SU-DHL-6 (cell line): ENCODE measurements around the gene TRIB2.

Experiments used
- H2AFZ ChIP-seq: fragments of 200-600 bp; sonication (generic); 2 replicates; pipeline ENCODE4 v1.6.1; 2014; ENCODE audit warnings: low read depth, mild to moderate bottlenecking, moderate library complexity, mixed read lengths, antibody characterized with exemption, low read length; ENCODE audit not compliant: severe bottlenecking
- H3F3A ChIP-seq: fragments of 200-600 bp; shearing (Covaris generic); 2 replicates; pipeline ENCODE4 v1.6.0; 2016; ENCODE audit warnings: antibody characterized with exemption, mild to moderate bottlenecking; ENCODE audit not compliant: insufficient read depth
- H3K27ac ChIP-seq: fragments of 200-600 bp; sonication (generic); 2 replicates; pipeline ENCODE4 v1.5.1; 2016; ENCODE audit warnings: low read depth, mild to moderate bottlenecking, low read length, moderate library complexity, mixed read lengths
- H3K27me3 ChIP-seq: fragments of 200-600 bp; sonication (generic), shearing (Covaris generic); 2 replicates; pipeline ENCODE4 v1.6.0; 2014; ENCODE audit warnings: mild to moderate bottlenecking, low read length
- H3K36me3 ChIP-seq: fragments of 200-600 bp; sonication (generic); 2 replicates; pipeline ENCODE4 v1.6.1; 2014; ENCODE audit warnings: mild to moderate bottlenecking, low read length, mixed read lengths
- H3K4me2 ChIP-seq: fragments of 300-600, 200-600 bp; shearing (Covaris generic), sonication (generic); 2 replicates; pipeline ENCODE4 v1.6.0; 2014; ENCODE audit warnings: low read length, low read depth, mild to moderate bottlenecking; ENCODE audit not compliant: poor library complexity, severe bottlenecking
- H3K4me3 ChIP-seq: fragments of 200-600 bp; sonication (generic); 2 replicates; pipeline ENCODE4 v1.5.1; 2014; ENCODE audit warnings: antibody characterized with exemption, low read length, mild to moderate bottlenecking, mixed read lengths; ENCODE audit not compliant: insufficient read depth, poor library complexity, severe bottlenecking
- H3K79me2 ChIP-seq: fragments of 200-600 bp; sonication (generic); 2 replicates; pipeline ENCODE4 v1.6.1; 2014; ENCODE audit warnings: mild to moderate bottlenecking, low read length, moderate library complexity; ENCODE audit not compliant: insufficient read depth
- H3K9ac ChIP-seq: fragments of 200-600 bp; sonication (generic); 2 replicates; pipeline ENCODE4 v1.7.0; 2014; ENCODE audit warnings: mild to moderate bottlenecking, low read length
- H3K9me2 ChIP-seq: fragments of 200-600 bp; sonication (generic); replicated peaks from 2 replicates; pipeline ENCODE4 v1.6.1; 2014; ENCODE audit warnings: low read length; ENCODE audit not compliant: insufficient read depth
- H3K9me3 ChIP-seq: fragments of 200-600 bp; sonication (generic); 2 replicates; pipeline ENCODE4 v1.6.1; 2014; ENCODE audit warnings: low read length, mixed read lengths; ENCODE audit not compliant: insufficient read depth
- H4K20me1 ChIP-seq: fragments of 200-600 bp; sonication (generic); 2 replicates; pipeline ENCODE4 v1.6.1; 2014; ENCODE audit warnings: low read depth, mild to moderate bottlenecking, antibody characterized with exemption, low read length, moderate library complexity, mixed read lengths
- CTCF ChIP-seq: fragments of 200-600 bp; sonication (generic); IDR thresholded peaks from one replicate; pipeline ENCODE4 v1.5.1; 2017; ENCODE audit warnings: antibody characterized with exemption, mild to moderate bottlenecking, low read length, moderate library complexity; ENCODE audit not compliant: insufficient read depth, poor library complexity, severe bottlenecking
- EZH2phosphoT487 ChIP-seq: fragments of 200-600 bp; sonication (generic), shearing (Covaris generic); conservative IDR thresholded peaks from 2 replicates; pipeline ENCODE4 v1.6.1; 2018; ENCODE audit warnings: mild to moderate bottlenecking, antibody characterized with exemption, low read length, moderate library complexity, mixed read lengths

The TRIB2 gene

GRCh38 chr2:12767996-12768624, 51.4 kb downstream of the TRIB2 start:
- Histone ChIP-seq H3K27me3 (no peaks in the 10 kb centered on the region), H3K9me2 (no peaks in the 10 kb centered on the region), H3K9ac (no peak overlapping the region), H3K4me3 (no peak overlapping the region), H2AFZ (no peak overlapping the region), H4K20me1 (no peaks in the 10 kb centered on the region), H3K27ac (no peak overlapping the region), H3K36me3 (no peaks in the 10 kb centered on the region), H3K4me2 (no peak overlapping the region), H3K79me2 (no peaks in the 10 kb centered on the region), H3K9me3 (no peaks in the 10 kb centered on the region), H3F3A (no peaks in the 10 kb centered on the region)
- TF ChIP-seq CTCF (no peak), EZH2phosphoT487 (no peak)

DNA sequence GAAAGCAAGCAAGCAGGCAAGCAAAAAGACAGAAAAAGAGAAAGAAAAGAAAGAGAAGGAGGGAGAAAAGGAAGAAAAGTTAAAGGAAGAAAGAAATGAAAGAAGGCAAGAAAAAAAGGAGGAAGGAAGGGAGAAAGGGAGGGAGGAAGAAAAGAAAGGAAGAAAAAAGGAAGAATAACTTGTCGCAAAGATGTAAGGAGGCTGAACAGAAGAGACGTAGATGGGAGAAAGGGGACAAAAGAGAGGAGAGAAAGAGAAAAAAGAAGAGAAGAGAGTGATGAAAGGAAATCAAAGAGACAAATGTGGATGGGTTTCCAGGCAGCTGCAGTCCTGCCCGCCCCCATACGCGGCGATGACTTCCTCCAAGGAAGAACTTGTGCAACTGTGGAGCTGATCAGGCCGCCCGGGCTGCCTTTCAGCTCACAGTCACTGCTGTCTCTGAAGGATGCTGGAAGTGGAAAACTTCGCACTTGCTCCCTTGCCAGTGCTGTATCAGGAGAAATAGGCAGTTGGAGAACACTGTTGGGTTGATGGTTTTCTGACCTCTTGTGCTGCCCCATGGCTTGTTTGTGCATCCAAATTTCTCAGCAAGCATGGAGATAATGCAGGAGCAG, 52.9 kb downstream of the TRIB2 start:
- Histone ChIP-seq H2AFZ (no peak overlapping the region), H3K4me2 (no peak overlapping the region)
- TF ChIP-seq EZH2phosphoT487 (no peak), CTCF (no peak)

GRCh38 chr2:12770300-12770968, 53.7 kb downstream of the TRIB2 start:
- Histone ChIP-seq H3K27ac (no peak overlapping the region), H4K20me1 (no peaks in the 10 kb centered on the region), H3K4me2 (no peak overlapping the region), H3K9ac (no peak overlapping the region), H2AFZ (no peak overlapping the region), H3K9me2 (no peaks in the 10 kb centered on the region), H3K36me3 (no peaks in the 10 kb centered on the region), H3K27me3 (no peaks in the 10 kb centered on the region), H3K9me3 (no peaks in the 10 kb centered on the region), H3K79me2 (no peaks in the 10 kb centered on the region), H3F3A (no peaks in the 10 kb centered on the region), H3K4me3 (no peak overlapping the region)
- TF ChIP-seq CTCF (no peak), EZH2phosphoT487 (no peak)

More for the DNA sequence above, 52.9 kb downstream of the TRIB2 start:
- Histone ChIP-seq H3K36me3 (no peaks in the 10 kb centered on the region), H3K9me2 (no peaks in the 10 kb centered on the region), H3K9me3 (no peaks in the 10 kb centered on the region), H3K27ac (no peak overlapping the region), H4K20me1 (no peaks in the 10 kb centered on the region), H3F3A (no peaks in the 10 kb centered on the region), H3K9ac (no peak overlapping the region), H3K27me3 (no peaks in the 10 kb centered on the region), H3K4me3 (no peak overlapping the region), H3K79me2 (no peaks in the 10 kb centered on the region)
